NCI-H2081 treated with DMSO at 0.1 percent for 48 hours (cell line): ENCODE results near the gene G6PC3.
A peak's percentile ranks its signal among the peaks of the same experiment; 100 is the strongest.
"Not testable (repeated sequence)": the region's sequence is repeated elsewhere in the genome, so short reads cannot be mapped to it uniquely, and the experiment has no call there.

Source experiments
- DNase-seq: peaks from one replicate; lab custom pipeline; 2025; lab: John Stamatoyannopoulos, UW

The G6PC3 gene

DNA sequence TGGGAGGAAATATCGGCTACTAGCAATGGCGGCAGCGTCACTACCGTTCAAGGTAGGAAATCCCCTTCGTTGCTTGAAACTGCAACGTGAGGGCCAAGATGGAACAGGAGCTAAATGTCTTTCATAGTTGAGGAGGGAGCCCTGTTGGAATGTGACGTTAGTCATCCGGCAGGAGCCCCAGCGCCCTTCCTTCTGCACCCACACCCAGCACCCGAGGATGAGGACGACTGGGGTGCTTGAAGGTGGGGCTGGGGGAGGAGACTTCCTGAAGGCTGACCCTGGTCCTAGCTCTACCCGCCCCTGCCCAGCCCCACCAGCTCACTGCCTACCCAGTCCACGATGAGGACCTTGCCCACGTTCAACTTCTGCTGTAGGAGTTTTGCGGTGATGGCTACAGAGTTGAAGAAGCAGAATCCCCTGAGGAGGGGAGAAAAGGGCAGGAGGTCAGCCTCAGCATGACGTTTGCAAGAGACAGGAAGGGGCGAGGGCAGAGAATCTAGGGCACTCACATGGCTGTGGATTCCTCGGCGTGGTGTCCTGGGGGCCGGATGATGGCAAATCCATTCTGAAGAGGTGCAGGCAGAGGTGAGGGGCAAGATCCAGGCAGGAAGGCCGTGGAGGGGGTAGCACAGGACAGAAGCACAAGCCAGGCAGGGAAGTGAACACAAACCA is 11.9 kb downstream of the G6PC3 start:
- no peak for DNase-seq

DNA sequence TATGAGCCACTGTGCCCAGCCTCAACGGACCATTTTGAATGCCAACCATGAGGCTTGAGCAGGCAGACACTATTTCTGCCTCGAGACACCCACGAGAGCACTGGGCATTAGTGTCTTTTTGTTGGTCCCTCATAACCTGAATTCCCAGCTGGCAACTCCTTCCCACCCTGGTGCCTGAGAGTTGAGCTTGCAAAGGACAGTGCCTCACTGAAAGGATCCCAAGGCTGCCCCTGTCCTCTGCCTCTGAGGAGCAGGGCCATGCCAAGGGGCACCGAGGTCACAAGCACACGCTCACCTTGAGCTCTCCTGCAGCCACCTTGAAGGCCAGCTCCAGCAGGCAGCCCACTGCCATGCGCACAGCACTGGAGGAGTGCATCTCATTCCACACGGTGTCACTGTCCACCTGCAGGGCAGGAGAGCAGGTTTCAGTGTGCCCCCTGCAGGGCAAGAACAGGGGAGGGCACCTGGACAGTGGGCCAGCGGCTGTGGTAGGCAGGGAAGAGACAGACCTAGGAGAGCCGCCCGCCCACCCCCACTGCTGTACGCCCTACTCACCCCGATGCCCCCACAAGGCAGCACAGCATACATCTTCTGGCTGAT is 12.8 kb downstream of the G6PC3 start:
- no peak for DNase-seq

DNA sequence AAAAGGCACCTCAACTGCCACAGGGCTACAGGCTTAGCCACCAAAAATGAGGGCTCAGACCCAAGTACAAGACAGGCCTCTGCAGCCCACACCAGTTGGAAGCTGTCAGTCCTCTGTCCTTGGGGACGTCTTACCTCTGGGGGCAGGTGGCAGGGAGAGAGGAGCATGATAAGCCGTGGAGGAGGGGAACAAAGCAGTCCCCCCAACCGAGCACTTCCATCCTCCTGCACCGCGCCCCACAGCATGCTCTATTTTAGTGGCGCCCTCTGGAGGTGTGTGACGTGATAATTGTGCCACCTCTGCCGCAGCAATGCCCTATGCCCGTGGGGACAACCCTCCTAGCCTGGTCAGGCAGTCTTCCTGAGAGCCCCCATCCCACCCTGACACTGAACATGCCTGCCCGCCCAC is 13.6 kb downstream of the G6PC3 start:
- no peak for DNase-seq

DNA sequence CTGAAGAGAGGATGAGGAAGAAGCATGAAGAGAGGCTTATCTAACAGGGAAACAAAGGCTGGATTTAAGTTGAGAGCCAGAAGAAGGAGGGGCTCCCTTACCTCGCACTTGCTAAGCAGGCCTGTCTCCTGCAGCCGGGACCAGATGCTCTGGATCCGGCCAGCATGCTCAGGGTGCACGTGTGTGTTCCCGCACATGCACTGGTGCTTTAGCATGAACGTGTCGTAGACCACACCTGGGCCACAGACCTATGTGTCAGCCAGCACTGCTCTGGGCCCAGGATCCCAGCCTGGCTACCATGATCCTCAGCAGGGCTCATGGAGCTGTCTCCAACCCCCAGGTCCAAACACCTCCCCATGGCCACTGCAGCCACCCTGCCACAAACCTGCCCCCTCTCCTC is 14.4 kb downstream of the G6PC3 start:
- no peak for DNase-seq

DNA sequence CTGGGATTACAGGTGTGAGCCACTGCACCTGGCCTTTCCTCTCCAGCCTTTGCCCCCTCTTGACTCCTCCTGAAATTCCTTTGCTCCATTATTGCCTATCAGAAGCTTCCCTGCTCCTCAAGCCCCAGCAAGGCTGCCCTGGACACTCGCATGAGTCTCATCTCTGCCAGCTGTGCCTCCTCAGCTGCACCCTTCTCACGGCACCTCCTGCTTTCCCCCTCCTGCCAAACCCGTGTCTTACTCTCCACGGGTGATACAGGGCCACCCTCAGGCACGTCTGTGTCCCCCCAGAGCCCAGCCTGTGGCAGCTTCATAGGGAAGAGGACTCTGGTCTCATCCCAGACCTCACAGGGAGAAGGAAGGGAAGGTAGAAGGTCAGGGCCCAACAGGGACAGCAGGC is 15.4 kb downstream of the G6PC3 start:
- DNase-seq, result no peak

DNA sequence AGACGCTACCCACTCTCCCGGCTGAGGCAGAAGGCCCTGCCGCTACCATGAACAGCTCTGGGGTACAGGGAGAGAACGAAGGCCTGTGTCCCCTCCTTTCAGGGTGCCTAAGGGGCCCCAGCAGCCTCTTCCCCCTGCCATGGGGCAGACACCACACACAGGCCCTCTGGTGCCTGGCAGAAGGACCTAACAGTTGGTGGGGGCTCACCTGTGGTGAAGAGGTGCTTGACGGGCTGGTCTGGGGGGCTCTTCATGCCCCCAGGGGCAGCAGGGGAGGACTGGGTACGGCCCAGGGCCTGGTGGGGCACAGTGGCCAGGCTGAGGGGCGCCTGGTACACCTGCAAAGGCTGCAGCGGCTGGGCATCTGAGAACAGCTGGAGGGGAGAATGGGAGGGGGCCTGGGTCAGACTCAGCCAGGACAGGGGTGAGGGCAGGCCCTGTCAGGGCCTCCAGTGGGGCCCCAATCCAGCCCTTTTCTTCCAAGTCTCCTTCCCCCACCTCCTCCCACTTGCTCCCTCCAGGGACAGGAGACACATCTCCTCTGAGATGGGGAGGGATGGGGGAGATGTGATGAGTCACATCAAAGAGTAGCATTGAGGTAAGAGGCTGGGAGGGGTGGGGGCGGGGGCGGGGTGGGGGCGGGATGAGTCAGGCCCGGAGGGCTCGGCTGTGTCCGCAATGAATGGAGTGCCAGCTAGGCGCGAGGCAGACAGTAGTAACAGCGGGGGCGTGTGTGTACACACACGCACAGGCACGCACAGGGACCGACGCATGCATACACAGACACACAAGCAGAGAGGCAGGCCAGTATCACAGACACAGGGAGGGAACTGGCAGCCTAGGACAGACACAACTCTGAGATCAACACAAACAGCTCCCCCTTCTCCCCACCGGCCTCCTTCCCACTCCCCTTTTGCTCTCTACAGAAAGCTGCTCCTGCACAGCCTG is 16.1 kb downstream of the G6PC3 start:
- no peak for DNase-seq

DNA sequence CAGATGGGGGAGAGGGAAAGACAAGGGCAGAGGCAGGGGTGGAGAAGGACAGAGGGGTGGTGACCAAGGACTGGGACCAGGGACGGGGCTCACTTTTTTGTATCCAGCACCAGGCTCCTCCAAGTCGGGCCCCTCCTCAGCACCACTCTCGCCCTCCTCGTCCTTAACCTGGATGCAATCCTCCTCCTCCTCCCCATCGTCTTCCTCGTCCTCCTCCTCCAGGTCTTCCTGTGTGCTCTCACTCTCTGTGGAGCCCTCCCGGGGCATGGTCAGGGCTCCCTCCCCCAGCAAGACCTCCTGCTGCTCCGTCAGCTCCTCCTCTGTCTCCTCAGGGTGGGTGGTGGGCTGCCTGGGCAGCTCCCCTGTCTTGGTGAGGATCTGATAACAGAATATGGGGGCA is 16.8 kb downstream of the G6PC3 start:
- DNase-seq, result no peak

DNA sequence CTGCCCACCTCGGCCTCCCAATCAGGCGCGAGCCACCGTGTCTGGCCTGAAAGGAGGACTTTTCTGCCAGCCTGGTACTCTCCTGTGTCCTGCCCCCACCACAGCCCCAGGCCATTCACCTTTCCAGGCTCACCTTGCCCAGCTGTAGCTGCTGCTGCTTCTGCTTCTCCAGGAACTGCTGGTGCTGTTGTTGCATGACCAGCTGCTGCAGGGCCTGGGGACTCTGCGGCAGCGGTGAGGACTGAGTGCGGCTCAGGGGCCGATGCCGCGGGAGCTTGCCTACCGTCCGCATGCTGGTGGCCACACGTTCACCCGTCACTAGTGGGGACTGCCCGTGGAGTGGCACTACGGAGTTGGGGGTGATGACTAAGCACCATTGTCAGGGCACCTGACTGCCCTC is 17.7 kb downstream of the G6PC3 start:
- no peak for DNase-seq

DNA sequence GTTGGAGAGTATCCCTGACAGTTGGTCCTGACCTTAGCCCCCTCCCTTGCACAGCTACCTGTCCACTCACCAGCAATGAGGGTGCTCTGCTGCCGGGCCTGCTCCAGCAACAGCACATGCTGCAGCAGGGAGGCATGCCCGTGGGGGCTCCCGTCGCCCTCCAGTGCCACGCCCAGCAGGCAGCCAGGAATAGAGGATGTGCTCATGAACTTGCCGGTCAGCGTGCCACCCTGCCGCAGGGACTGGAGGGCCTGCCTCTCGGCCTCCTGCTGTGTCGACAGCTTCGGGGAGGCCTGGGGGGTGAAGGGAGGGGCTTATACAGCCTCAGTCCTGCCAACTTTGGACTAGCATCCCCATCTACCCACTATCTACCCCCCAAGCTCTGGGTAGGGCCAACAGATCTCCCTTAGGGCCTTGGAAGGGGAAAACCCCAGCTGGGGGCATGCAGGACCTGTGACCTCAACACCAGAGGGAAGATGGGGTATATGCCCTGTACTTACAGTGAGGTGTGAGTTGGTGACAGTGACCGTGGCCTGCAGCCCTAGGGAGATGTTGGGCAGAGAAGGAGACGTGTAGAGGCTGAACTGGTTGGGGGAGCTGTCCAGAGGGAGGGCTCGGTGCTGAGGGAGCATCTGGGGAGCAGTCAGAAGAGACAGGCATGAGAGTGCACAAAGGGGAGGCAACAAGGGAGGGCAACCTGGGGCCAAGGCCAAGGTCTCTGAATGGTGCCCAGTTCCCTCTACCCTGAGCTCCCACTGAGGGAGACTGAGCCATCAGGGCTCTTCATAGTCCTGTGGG is 20.9 kb downstream of the G6PC3 start:
- DNase-seq, result no peak

DNA sequence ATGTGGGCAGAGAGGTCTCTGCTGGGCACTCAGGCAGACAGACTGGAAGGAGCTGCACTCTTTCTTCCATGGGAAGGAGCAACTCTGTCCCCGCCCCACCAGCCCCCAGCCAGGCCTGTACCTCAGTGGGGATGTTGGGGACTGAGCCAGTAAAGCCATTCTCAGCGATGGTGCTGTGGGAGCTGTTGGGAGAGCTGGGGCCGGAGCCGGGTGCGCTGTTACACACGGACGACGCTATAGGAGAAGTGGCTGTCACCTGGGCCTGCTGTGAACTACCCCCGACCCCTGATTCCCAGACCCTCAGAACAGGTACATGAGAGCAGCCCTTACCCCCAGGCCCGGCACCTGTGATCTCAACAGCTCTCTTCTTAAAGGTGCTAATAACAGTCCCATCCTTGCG is 21.5 kb downstream of the G6PC3 start:
- no peak for DNase-seq

DNA sequence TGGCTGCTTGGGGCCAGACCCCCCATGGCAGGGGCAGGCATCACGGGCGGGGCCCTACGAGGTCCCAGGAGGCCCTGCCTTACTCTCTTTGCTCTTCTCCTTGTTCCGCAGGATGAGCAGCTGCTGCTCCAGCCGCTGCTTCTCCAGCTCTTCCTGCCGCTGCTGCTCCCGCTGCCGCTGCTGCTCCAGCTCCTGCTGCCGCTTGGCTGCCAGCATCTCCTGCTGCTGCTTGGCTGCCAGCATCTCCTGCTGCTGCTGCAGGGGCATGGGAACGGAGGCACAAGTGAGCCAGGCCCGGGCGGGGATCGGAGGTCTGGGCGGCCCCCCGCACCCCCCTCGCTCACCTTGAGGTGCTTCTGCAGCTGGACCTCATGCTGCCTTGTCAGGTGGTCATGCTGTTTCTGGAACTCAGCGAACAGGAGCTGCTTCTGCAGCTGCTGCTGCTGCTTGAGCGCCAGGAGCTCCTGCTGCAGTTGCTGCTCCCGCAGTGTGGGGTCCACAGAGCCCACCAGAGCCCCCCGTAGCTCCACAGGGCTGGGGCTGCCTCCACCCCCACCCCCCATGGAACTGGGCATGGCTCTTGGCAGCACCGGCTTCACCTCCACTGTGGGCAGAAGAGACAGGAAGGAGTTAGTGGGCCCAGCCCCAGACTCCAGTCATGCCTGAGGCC is 22.8 kb downstream of the G6PC3 start:
- DNase-seq, result no peak

DNA sequence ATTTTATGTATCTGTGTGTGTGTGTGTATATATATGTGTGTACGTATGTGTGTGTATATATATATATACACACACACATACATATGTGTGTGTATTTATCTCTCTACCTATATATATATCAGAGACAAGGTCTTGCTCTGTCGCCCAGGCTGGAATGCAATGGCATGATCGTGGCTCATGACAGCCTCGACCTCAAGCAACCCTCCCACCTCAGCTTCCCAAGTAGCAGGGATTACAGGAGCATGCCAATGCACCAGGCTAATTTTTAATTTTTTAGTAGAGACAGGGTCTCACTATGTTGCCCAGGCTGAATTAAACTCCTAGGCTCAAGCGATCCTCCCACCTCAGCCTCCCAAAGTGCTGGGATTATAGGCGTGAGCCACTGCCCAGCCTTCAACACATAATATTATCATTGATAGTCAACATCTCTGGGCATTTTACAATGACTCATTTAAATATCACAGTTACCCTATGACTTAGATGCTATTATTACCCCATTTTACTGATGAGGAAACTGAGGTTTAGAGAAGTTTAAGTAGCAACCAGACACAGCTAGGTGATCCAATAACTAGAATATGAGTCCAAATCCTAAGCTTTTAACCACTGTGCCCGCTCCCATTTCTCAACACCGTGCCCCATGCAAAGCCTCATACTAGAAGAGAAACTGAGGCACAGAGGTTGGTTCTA is 24.3 kb downstream of the G6PC3 start:
- DNase-seq, result no peak

DNA sequence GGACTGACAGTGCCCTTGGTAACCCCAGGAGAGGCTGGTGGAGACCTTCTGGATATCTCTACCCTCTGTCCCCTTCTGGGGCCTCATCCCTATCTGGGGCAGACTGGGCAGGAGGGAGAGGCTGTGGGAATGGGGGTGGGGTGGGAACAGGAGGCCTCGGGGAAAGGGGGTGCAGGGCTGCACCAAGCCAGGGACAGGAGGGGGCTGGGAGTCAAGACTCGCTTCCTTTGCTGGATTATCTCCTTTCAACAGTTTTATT is 24.8 kb downstream of the G6PC3 start:
- no peak for DNase-seq

DNA sequence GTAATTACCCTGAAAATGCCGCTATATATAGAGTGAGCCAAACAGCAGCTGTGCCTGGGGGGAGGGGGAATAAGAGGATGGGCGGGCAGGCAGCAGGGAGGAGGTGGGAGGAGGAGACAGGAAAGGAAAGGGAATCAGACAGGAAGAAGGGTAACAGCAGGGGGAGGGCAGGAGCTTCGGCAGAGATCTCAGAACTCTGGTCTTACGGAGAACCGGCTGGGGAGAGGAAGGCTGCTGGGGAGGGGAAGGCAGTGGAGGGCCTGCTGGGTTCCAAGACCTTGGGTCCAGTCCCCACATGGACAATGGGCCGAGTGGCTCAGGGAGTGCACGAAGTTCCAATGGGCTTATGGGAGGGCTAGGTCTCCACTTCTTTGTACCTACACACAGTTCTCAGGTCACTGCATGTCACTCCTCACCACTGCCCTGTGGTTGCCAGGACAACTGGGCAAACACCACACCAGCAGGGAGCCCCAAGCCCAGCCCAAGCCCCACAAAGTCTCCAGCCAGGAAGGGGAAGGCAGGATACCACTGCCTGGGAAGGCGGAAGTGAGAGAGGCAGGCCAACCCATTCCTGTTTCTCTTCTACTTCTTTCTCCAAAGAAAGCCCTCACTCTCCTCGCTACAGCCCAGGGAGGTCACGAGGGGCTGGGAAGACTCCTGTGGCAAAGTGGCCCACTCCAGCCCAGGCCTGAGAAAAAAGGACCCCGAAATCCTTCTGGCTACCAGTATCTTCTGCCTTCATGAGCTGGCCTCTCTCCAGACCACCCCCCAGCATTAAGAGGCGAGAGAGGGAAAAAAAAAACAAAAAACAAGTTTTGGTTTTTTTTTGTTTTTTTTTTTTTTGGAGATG is 25.3 kb downstream of the G6PC3 start:
- DNase-seq, result peak; percentile 79

DNA sequence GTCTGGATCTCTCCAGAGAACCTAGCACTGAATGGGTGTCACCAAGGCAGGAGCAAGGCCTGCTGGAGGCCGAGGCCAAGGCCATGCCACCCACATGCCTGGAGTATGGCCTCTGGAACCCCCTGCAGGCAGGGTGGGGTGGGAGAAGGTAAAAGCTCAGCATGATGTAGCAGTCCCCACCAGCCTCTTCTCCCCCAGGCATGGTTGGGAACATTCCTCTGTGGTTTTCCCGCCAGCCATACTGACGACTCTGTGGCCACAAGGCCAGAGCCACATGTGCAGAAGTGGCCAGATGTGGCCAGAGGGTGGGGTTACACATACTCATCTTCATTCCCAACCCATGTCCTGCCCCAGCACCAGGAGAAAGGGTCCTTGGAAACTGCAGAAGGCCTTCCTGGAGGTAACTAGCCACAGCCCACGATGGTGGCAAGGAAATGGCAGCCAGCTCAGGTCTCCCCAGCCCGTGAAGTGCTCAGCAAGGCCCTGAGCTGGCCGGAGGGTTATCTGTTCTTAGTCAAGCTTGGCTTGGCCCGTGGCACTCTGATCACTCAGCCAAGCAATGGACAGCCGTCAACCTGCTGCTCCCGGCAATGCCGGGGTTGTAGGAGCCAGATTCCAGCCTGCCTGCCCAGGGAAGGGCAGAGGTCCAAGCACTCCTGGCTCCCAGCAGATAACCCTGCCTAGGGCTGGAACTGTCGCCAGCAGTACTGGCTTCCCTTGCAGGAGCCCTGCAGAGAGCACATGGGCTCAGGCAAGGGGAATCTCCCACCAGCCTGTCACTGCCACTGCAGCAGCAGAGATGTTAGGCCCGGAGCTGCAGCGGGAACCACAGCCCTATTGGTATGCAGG is 26.8 kb downstream of the G6PC3 start:
- no peak for DNase-seq

DNA sequence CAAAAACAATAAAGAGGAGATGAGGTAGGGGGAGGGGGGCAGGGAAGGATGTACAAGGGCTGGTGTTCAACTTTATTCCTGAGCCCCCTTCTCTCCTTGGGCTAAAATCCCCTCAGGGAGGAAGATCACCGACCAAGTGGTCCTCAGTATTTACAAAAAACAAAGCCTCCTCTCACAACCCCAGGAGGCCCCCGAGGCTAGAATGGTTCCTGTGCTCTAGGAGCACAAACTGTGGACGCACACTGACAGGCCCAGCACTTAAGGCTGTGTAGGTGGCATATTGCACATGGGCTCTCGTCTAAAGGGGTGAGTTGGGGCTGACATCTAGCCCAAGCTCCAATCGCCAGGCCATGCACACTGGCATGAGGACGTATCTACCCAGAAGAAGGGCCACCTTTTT is 31.3 kb downstream of the G6PC3 start:
- DNase-seq, result not testable (repeated sequence)

DNA sequence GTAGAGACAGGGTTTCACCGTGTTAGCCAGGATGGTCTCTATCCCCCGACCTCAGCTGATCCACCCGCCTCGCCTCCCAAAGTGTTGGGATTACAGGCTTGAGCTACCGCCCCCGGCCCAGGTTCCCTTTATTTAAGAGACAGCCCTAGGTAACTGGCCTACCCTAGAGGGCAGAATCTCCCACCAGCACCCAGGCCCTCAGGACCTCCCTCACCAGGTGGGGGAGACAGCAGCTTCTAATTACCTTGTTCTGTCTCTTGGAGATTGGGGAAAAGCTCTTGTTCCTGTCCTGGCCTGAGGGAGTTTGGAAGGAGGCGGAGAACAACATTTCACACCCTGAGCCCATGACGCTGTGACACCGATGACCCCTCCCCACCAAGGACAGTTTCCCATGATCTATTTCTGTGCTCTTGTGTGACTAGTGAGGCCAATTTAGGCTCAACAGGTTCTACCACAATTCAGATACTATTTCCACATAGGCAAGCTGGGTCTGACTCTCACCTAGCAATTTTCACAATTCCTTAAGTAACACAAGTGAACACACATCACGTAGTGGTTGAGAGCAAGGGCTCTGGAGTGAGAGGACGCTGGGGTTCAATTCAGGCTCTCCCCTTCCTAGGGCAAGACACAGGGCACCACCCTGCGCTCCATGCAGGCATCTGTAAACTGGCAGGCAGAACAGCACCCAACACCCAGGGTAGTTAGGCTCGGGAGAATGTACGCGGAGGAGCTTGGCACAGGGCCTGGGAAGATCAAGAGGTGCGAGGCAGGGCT is 32.5 kb downstream of the G6PC3 start:
- DNase-seq, result no peak

DNA sequence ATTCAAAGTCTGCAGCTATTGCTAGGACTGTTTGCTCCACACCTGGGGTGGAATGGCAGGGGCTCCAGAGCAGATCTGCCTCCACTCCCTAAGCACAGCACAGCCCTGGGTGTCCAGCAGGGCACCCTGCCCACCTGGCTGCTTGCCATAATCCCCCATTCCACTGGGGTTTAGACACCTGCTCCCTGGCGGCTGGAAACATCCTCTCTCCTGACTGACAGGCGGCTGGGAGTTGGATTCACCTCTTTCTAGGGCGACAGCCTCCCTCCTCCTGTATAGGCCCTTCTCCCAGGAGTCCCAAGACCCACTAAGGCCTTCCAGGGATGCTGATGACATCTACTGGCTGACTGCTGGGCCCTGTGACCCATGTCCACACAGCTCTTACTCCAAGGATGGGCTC is 34.9 kb downstream of the G6PC3 start:
- DNase-seq, result no peak

DNA sequence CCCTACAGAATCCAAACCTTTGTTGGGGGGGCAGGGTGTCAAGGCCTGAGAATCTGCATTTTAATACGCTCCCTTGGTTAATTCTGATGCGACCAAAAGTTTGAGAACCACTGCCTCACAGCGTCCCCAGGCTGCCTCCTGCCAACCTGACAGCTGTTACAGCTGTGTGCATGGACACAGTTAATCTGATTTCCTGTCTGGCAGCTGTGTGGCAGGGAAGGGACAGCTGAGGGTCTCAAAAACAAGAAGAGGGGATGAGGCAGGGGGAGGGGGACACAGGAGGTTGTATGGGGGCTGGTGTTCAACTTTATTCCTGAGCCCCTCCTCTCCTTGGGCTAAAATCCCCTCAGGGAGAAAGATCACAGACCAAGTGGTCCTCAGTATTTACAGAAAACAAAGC is 35.4 kb downstream of the G6PC3 start:
- DNase-seq, result no peak
